ENCODE results near the gene SYP. TPM values are rescaled to one million over a fixed set of nuclear protein-coding genes. Genes with fewer than 3 reads are reported as not detected.

Gene SYP
- total and polyA plus RNA-seq, 4 donors = 0.30 to 0.67 (median 0.47) TPM

GRCh38 chrX:49172280-49172780, 27.7 kb downstream of the SYP start:
- H3K36me3 ChIP-seq (ENCODE audit: control insufficient read depth in 4 of 4, insufficient read depth in 3 of 4, low read depth in 1 of 4, low read length in 3 of 4) = no peaks in the 10 kb centered on the region
- peak; percentile 80 for DNase-seq (ENCODE audit: low spot score)
- no peaks in the 10 kb centered on the region for H3K27me3 ChIP-seq (ENCODE audit: control insufficient read depth in 4 of 4, insufficient read depth in 4 of 4, low read length in 3 of 4)
- H3K4me1 ChIP-seq (ENCODE audit: control insufficient read depth in 4 of 4, insufficient read depth in 4 of 4, low read length in 3 of 4) = peaks cover 0 to 12% (median 7%) of the 10 kb centered on the region in 4 donors
- WGBS = 1% methylated on average over 37 of the region's 37 CpGs
- no peaks in the 10 kb centered on the region for H3K9me3 ChIP-seq (ENCODE audit: control insufficient read depth in 4 of 4, low read length in 3 of 4)
- no peak overlapping the region for H3K9ac ChIP-seq (ENCODE audit: low read depth in 1 of 2, low read length in 2 of 2)
- peak in 1 of 2 donors; percentile 64 for TF ChIP-seq RXRA (IDR thresholded peaks at IDR 0.05)
- no peak for TF ChIP-seq ATF3 (IDR thresholded peaks at IDR 0.05)
- peak; percentile 73 for TF ChIP-seq MAX (IDR thresholded peaks at IDR 0.05)
- TF ChIP-seq HNF4A (conservative IDR thresholded peaks at IDR 0.05) = peak; percentile 9 to 44
- peak overlapping the region; percentile 39 to 71 (median 46) for H3K4me3 ChIP-seq (ENCODE audit: low read depth in 1 of 3, low read length in 3 of 3)
- H3K27ac ChIP-seq (ENCODE audit: low read depth in 1 of 2, low read length in 2 of 2) = peak overlapping the region; percentile 40 to 52

- H3K9me3 ChIP-seq (ENCODE audit: control insufficient read depth in 4 of 4, low read length in 3 of 4) = no peaks in the 10 kb centered on the region
- peak within 1 kb of the TSS; percentile 40 to 52 for H3K27ac ChIP-seq (ENCODE audit: low read depth in 1 of 2, low read length in 2 of 2)
- no peak for DNase-seq (ENCODE audit: low spot score)
- WGBS = under 1% methylated on average over 46 of the region's 46 CpGs
- H3K36me3 ChIP-seq (ENCODE audit: control insufficient read depth in 4 of 4, insufficient read depth in 3 of 4, low read depth in 1 of 4, low read length in 3 of 4) = no peaks in the 10 kb centered on the region
- H3K27me3 ChIP-seq (ENCODE audit: control insufficient read depth in 4 of 4, insufficient read depth in 4 of 4, low read length in 3 of 4) = no peaks in the 10 kb centered on the region
- no peak for TF ChIP-seq JUND (IDR thresholded peaks at IDR 0.05)
- no peak for TF ChIP-seq FOXA2 (IDR thresholded peaks at IDR 0.05)
- TF ChIP-seq YY1 (IDR thresholded peaks at IDR 0.05) = no peak
- TF ChIP-seq HNF4A (conservative IDR thresholded peaks at IDR 0.05) = no peak
- H3K9ac ChIP-seq (ENCODE audit: low read depth in 1 of 2, low read length in 2 of 2) = no peak within 1 kb of the TSS
- peak within 1 kb of the TSS; percentile 39 to 71 (median 46) for H3K4me3 ChIP-seq (ENCODE audit: low read depth in 1 of 3, low read length in 3 of 3)
- H3K4me1 ChIP-seq (ENCODE audit: control insufficient read depth in 4 of 4, insufficient read depth in 4 of 4, low read length in 3 of 4) = peaks cover 0 to 12% (median 7%) of the 10 kb centered on the region in 4 donors
Measured at GRCh38 chrX:49171752-49172279, 28.2 kb downstream of the SYP start, which contains the start of gene PLP2. Gene PLP2 (plus strand): TSS chrX:49171898. CDS start chrX:49172001, 103 bp downstream.

GRCh38 chrX:49167740-49168108, 32.3 kb downstream of the SYP start:
- peak overlapping the region; percentile 60 to 63 for H3K27ac ChIP-seq (ENCODE audit: low read depth in 1 of 2, low read length in 2 of 2)
- no peaks in the 10 kb centered on the region for H3K27me3 ChIP-seq (ENCODE audit: control insufficient read depth in 4 of 4, insufficient read depth in 4 of 4, low read length in 3 of 4)
- peaks cover 0 to 13% (median 5%) of the 10 kb centered on the region in 4 donors for H3K4me1 ChIP-seq (ENCODE audit: control insufficient read depth in 4 of 4, insufficient read depth in 4 of 4, low read length in 3 of 4)
- H3K36me3 ChIP-seq (ENCODE audit: control insufficient read depth in 4 of 4, insufficient read depth in 3 of 4, low read depth in 1 of 4, low read length in 3 of 4) = no peaks in the 10 kb centered on the region
- TF ChIP-seq EGR1 (IDR thresholded peaks at IDR 0.05; ENCODE audit: low read depth in 2 of 2) (no peak), FOXA2 (IDR thresholded peaks at IDR 0.05) (no peak), FOXA1 (IDR thresholded peaks at IDR 0.05) (no peak), ATF3 (IDR thresholded peaks at IDR 0.05) (no peak), HNF4G (IDR thresholded peaks at IDR 0.05) (no peak), JUND (IDR thresholded peaks at IDR 0.05) (no peak), NR2F2 (IDR thresholded peaks at IDR 0.05) (no peak), ZBTB33 (IDR thresholded peaks at IDR 0.05) (no peak), TAF1 (conservative IDR thresholded peaks at IDR 0.05) (no peak), HNF4A (conservative IDR thresholded peaks at IDR 0.05) (no peak), SP1 (IDR thresholded peaks at IDR 0.05) (no peak), RXRA (IDR thresholded peaks at IDR 0.05) (no peak), GABPA (IDR thresholded peaks at IDR 0.05 in 1 of 2, conservative IDR thresholded peaks at IDR 0.05 in 1 of 2) (no peak), MAX (IDR thresholded peaks at IDR 0.05) (no peak), REST (IDR thresholded peaks at IDR 0.05) (no peak)
- 82% methylated on average over 3 of the region's 3 CpGs for WGBS
- no peaks in the 10 kb centered on the region for H3K9me3 ChIP-seq (ENCODE audit: control insufficient read depth in 4 of 4, low read length in 3 of 4)
- peak overlapping the region; percentile 3 to 27 for H3K9ac ChIP-seq (ENCODE audit: low read depth in 1 of 2, low read length in 2 of 2)
- H3K4me3 ChIP-seq (ENCODE audit: low read depth in 1 of 3, low read length in 3 of 3) = no peak overlapping the region
- DNase-seq (ENCODE audit: low spot score) = no peak
